Measurements from ENCODE around the gene KANK3. TPM values are rescaled to one million over a fixed set of nuclear protein-coding genes. Genes with fewer than 3 reads are reported as not detected.

KANK3 gene
- total and polyA plus RNA-seq, 9 of the 15 experiments (the other 6 are each of a cell fraction or from before 2014, with no cell fraction given) = 0.03 to 0.40 (median 0.08) TPM; not detected in 6

GRCh38 chr19:8386990-8387389 is 43.9 kb upstream of the KANK3 start (continued):
- TF ChIP-seq U2AF1 (optimal IDR thresholded peaks at IDR 0.05; ENCODE audit: low read depth, low read length) (no peak), SREBF1 (IDR thresholded peaks at IDR 0.05; ENCODE audit: borderline replicate concordance, low read depth, low read length) (no peak), HMG20B (CRISPR knock-in tag; IDR thresholded peaks at IDR 0.05) (no peak), CEBPZ (IDR thresholded peaks at IDR 0.05; ENCODE audit: borderline replicate concordance, low read depth, low read length) (no peak), SFPQ (IDR thresholded peaks at IDR 0.05; ENCODE audit: low read depth, low read length) (no peak), TGIF2 (CRISPR knock-in tag; IDR thresholded peaks at IDR 0.05) (no peak)

Measured in K562 (cell line).